HEK293 (cell line): ENCODE data around the gene TRAP1.

Experiments used
- CTCF ChIP-seq: fragments of 450-650 bp; formaldehyde crosslinking; IDR thresholded peaks from 2 replicates; pipeline ENCODE4 v1.5.1; 2016; ENCODE audit warnings: missing biosample characterization, missing genetic modification characterization
- SETDB1 ChIP-seq: IDR thresholded peaks from one replicate; pipeline ENCODE4 v1.6.1; 2017; ENCODE audit warnings: mild to moderate bottlenecking, low read length, moderate library complexity, mixed read lengths; ENCODE audit not compliant: insufficient read length
- ZNF394 ChIP-seq: fragments of 450-650 bp; formaldehyde crosslinking; IDR thresholded peaks from 2 replicates; pipeline ENCODE4 v1.5.1; 2016; ENCODE audit warnings: missing biosample characterization, missing genetic modification characterization, mild to moderate bottlenecking, moderate library complexity, borderline replicate concordance
- ZNF629 ChIP-seq: fragments of 450-650 bp; formaldehyde crosslinking; IDR thresholded peaks from 2 replicates; pipeline ENCODE4 v1.5.1; 2017; ENCODE audit warnings: missing biosample characterization, missing genetic modification characterization

DNA sequence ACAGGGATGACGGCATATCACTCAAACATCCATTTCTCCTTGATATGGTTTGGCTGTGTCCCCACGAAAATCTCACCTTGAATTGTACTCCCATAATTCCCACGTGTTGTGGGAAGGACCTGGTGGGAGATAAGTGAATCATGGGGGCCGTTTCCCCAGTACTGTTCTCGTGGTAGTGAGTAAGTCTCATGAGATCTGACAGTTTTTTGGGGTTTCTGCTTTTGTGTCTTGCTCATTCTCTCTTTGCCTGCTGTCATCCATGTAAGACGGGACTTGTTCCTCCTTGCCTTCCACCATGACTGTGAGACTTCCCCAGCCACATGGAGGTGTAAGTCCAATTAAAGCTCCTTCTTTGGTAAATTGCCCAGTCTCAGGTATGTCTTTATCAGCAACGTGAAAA, 30.3 kb downstream of the TRAP1 start:
- TF ChIP-seq SETDB1: no peak
- no peak for TF ChIP-seq ZNF629
- no peak for TF ChIP-seq CTCF (tag by site-specific recombination)
- TF ChIP-seq ZNF394 (tag by site-specific recombination): no peak
